HL-60 (cell line): ENCODE measurements around the gene DPEP1.

Experiments
- TF ChIP-seq, protein P1 (sequence below): IDR thresholded peaks from 2 replicates; pipeline ENCODE4 v1.6.1; 2012; ENCODE audit warnings: low read depth; ENCODE audit not compliant: insufficient replicate concordance
- TF ChIP-seq, protein P2 (sequence below): IDR thresholded peaks from one replicate; pipeline ENCODE4 v1.5.1; 2011; ENCODE audit warnings: low read length, control low read depth, inconsistent platforms; ENCODE audit not compliant: insufficient read depth

DNA sequence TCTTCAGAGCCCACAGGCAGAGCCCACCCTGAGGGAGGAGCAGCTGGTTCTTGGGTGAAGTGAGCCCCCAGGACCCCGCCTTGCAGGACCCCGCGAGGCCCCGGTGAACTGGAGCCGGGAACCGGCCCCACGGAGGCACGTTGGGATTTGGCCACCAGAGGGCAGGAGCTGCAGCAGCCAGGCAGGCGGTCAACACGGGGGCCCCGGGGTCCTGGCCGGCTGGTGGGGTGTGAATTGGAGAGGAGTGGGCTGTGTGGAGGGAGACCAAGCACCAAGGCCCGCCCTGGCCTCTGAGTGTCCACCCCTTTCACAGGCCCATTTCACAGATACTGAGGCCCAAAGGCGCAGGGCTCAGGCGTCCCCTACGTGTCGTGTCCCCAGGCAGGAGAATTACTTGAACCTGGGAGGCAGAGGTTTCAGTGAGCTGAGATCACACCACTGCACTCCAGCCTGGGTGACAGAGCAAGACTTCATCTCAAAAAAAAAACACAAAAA, 2.2 kb downstream of the DPEP1 start:
- TF ChIP-seq, protein P1, sequence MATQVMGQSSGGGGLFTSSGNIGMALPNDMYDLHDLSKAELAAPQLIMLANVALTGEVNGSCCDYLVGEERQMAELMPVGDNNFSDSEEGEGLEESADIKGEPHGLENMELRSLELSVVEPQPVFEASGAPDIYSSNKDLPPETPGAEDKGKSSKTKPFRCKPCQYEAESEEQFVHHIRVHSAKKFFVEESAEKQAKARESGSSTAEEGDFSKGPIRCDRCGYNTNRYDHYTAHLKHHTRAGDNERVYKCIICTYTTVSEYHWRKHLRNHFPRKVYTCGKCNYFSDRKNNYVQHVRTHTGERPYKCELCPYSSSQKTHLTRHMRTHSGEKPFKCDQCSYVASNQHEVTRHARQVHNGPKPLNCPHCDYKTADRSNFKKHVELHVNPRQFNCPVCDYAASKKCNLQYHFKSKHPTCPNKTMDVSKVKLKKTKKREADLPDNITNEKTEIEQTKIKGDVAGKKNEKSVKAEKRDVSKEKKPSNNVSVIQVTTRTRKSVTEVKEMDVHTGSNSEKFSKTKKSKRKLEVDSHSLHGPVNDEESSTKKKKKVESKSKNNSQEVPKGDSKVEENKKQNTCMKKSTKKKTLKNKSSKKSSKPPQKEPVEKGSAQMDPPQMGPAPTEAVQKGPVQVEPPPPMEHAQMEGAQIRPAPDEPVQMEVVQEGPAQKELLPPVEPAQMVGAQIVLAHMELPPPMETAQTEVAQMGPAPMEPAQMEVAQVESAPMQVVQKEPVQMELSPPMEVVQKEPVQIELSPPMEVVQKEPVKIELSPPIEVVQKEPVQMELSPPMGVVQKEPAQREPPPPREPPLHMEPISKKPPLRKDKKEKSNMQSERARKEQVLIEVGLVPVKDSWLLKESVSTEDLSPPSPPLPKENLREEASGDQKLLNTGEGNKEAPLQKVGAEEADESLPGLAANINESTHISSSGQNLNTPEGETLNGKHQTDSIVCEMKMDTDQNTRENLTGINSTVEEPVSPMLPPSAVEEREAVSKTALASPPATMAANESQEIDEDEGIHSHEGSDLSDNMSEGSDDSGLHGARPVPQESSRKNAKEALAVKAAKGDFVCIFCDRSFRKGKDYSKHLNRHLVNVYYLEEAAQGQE, result no peak
- TF ChIP-seq, protein P2, sequence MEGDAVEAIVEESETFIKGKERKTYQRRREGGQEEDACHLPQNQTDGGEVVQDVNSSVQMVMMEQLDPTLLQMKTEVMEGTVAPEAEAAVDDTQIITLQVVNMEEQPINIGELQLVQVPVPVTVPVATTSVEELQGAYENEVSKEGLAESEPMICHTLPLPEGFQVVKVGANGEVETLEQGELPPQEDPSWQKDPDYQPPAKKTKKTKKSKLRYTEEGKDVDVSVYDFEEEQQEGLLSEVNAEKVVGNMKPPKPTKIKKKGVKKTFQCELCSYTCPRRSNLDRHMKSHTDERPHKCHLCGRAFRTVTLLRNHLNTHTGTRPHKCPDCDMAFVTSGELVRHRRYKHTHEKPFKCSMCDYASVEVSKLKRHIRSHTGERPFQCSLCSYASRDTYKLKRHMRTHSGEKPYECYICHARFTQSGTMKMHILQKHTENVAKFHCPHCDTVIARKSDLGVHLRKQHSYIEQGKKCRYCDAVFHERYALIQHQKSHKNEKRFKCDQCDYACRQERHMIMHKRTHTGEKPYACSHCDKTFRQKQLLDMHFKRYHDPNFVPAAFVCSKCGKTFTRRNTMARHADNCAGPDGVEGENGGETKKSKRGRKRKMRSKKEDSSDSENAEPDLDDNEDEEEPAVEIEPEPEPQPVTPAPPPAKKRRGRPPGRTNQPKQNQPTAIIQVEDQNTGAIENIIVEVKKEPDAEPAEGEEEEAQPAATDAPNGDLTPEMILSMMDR, result peak; percentile 4
